GM21529 (cell line): ENCODE data around the gene XPOT.

Experiments used
- ATAC-seq: cut with Tn5 transposase; IDR thresholded peaks from one replicate; pipeline ENCODE4 v1.9.1; 2021; ENCODE audit not compliant: unreplicated experiment

The XPOT gene

GRCh38 chr12:64466178-64466577 lies 62.0 kb downstream of the XPOT start:
- no peak for ATAC-seq

DNA sequence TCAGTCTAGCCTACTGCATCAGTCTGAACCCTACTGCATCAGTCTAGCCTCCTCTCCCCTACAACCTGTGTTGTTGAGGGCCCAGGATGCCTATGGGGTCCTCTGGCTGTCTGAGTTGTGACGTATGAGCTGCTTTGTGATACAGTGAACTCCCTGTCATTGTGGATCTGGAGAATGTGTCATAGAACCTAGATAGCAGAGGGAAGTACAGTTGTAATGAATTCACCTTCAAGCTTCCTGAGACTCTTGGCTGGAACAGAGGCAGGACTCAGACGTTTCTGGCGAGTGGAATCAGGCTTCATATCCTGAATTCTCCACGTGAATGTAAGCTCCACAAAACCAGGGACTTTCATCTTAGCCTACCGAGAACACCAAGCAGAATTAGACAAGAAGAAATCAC lies 64.8 kb downstream of the XPOT start:
- ATAC-seq, result no peak

DNA sequence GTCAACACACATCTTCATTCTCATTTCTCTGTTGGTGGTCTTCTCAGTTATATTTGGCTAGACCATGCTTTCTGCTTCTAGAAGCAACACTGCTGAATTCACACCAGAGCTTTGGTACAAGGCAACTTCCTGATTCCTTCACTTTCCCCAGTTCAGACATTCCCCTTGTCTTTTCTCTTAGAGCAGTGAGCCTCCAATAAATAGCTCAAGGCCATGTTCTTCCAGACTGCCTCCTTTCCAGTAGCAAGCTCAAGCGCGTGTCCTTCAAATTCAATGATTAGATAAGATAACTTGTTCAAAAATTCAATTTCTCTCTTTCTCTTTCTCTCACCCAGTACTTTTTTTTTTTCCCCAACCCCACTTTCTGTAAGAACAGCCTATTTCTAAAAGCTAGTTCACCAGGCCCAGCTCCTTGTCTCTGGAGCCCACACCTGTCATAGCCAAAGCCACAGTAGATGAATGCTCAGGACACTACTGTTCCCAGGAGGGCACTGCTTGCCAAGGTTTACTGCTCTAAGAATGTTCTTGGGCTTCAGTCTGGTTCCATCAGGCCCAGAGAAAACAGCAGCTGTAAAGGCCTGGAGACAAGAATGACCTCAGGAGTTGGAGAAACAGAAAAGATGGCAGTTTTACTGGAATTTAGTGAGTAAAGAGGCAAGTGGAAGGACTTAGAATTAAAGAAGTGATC lies 65.4 kb downstream of the XPOT start:
- no peak for ATAC-seq

DNA sequence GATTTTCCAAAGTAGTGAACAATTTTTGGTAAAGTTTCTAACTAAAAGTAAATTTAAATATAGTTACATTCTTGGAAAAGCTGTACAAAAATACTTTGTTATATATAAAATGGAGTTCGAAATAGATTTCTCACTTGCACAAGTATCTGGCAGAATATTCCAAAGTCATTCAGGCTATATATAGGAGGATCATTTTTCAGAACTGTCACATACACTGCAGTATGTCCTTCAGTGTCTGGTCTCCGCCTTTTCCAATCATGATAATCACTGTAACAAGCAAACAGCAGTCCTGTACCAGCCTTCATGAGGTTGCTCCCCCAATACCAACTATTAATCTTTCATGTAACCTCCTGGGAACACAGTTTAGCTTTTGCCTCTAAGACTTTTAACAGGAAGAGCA lies 66.3 kb downstream of the XPOT start:
- ATAC-seq, result no peak

DNA sequence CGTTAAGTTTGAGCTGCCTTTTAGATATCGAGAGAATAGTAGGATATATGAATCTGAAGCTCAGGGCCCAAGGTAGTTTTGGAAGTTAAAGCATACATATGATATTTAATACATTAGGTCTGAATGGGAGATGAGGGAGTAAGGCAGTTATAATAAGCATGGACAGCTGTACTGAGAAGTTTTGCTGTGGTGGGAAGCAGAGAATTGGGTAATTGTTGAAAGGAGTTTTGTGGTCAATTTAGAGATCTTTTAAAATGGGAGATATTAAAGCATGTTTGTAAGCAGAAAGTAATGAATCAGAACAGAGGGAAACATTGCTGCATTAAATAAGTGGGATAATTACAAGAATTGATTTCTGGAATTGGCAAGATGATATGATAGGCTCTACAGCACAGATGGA lies 69.0 kb downstream of the XPOT start:
- no peak for ATAC-seq

DNA sequence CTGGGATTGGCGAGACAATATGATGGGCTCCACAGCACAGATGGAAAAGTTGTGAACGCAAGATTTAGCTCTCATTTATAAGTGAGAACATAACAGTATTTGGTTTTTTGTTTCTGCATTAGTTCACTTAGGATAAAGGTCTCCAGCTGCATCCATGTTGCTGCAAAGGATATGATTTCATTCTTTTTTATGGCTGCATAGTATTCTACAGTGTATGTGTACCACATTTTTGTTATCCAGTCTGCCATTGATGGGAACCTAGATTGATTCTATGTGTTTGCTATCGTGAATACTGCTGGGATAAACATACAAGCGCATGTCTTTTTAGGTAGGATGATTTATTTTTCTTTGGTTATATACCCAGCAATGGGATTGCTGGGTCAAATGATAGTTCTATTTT lies 71.3 kb downstream of the XPOT start:
- no peak for ATAC-seq

GRCh38 chr12:64476844-64477243 lies 72.7 kb downstream of the XPOT start:
- no peak for ATAC-seq

DNA sequence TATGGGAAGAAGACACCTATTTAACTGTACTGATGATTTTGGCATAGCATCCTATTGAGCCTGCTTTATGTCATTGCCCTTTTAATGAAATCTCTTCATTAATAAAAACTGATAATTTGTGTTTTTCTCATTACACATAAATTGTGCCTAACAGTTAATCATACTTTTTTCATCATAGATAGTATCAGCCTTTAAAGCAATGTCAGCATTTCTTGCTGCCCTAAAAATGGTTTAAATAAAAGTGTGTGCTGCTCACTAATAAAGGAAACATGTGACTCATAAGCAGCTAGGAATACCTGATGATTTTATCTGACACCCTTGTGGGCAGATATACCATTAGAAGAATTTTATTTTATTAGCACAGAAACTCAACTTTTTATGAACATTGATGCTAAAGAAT lies 74.5 kb downstream of the XPOT start:
- ATAC-seq, result no peak

- no peak for ATAC-seq
Observed at GRCh38 chr12:64480148-64480547, 76.0 kb downstream of the XPOT start.

- ATAC-seq, result no peak
Observed at GRCh38 chr12:64486657-64487056, 82.5 kb downstream of the XPOT start.

DNA sequence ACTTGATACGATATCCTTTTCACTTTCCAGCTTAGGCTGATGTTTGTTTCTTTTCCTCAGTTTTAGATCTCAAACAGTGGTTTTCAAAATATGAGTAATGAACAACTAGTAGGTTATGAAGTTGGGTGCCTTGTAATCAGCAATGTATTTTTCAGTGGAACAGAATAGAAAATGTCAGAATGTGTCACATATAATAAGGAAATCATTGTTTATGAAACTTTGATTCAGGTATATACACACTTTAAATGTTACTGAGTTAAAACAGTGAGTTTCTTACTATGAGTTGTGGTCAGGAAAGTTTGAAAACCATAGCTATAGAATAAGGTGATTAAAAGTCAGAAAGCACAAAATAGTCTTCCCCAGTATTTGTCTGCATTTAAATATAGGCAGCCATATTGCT lies 87.5 kb downstream of the XPOT start:
- ATAC-seq, result no peak

- ATAC-seq, result no peak
Observed at GRCh38 chr12:64493513-64493912, 89.3 kb downstream of the XPOT start.

DNA sequence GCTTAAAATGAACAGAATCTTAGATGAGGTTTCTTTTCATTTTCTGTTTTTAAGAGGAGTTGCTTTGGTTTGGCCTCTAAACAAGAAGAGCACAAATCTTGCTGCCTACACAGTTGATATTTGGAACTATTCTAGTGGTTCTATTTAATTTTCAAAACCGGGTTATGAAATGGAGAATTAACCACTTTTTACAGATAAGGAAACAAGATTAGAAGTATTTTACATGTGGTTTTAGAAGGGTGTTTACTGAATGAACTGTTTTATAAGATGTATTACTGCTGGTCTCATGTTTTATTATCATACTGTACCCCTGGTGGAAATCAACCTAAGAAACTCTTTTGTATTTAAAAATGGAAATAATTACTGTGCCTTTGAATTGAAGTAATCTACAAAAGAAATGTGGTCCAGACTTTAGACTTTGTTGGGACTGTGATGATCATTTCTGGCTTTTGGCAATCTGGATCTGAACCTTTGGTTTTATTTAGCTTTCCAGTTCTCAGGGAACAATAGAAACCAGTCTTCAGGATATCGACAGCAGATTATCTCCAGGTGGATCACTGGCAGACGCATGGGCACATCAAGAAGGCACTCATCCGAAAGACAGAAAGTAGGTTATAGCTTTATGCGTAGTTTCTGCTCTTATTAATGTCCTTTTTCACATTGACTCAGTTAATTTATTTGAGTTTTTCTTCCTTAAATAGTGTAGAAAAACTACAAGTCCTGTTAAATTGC lies 91.0 kb downstream of the XPOT start:
- no peak for ATAC-seq

DNA sequence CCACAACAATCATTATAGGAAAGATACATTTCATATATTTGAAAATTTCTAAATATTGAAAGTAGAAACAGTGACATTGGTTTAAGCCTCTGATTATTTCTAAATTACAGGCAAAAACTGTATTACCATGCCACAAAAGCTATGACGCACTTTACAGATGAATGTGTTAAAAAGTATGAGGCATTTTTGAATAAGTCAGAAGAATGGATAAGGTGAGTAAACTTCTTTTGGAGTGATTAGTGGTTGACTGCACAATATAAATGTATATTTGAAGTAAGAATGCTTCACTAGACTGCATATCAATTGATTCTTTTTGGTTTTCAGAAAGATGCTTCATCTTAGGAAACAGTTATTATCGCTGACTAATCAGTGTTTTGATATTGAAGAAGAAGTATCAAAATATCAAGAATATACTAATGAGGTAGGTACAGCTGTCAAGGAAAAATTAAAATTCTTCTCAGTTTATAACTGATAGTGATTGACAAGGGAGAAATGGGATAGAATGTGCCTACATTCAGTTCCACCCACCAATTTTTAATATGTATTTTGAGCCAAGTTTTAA lies 92.7 kb downstream of the XPOT start:
- ATAC-seq, result no peak

DNA sequence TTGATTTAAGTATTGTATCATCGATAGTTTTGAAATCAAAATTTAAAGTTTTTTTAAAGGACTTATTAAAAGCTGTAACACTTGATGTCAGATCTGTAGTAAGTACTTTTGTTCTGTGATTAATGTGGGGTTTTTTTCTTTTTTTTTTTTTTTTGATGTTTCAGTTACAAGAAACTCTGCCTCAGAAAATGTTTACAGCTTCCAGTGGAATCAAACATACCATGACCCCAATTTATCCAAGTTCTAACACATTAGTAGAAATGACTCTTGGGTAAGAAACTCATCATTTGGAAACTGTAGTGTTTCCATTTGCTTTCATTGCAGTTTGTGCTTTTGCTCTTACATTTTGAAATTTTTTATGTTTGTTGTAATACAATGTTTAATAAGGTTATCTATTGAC lies 93.3 kb downstream of the XPOT start:
- no peak for ATAC-seq

DNA sequence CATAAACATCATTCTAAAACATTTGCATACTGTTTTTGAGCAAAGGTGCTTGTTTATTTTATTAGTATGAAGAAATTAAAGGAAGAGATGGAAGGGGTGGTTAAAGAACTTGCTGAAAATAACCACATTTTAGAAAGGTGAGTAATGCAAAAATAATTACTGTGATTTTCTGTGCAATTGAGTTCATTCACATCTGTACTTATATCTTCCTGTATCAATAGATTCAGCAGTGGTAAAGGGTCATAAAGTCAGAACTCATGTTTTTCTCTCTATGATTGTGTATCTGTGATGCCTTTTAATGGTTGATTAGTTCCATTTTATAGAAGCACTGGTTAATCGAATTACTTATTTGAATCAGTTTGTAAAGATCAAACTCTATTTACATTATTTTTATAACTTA lies 93.7 kb downstream of the XPOT start:
- ATAC-seq, result no peak

DNA sequence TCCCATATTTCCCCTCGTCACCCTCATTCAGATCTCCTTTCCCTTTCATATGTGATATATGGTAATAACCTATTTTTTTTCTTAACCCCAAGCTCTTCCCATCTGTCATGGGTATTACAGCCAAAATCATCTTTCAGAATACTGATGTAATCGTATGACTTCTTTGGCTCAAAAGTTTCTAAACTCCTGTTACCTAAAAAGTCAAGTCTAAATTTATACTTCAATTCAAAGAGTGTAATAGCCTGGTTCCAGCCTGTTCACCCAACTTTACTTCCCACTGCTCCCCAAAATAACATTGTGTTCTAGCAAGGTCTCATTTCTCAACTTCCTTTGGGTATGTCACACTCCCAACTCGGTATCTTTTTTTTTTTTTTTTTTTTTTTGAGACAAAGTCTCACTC lies 96.2 kb downstream of the XPOT start:
- ATAC-seq, result no peak
